ENCODE results near the gene HDAC4.

DNA sequence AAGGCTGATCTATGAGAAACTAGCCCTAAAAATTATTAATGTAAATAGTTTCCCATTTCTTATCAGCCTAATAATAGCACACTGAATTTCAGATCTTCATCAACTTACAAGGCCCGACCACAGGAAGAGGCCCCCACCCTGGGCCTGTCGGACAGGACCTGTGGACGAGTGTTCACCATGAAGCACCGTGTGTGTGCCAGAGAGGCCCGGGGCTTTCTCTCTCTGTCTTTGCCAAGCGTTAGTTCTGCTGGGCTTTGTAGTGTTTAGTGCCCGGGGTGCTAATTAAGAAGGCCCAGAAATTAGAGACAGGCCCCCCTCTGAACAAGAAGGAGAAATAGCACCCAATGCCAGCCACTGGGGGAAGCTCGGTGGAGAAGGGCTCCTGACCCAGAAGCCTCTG, 287.2 kb downstream of the HDAC4 start:
- TF ChIP-seq, protein P1, sequence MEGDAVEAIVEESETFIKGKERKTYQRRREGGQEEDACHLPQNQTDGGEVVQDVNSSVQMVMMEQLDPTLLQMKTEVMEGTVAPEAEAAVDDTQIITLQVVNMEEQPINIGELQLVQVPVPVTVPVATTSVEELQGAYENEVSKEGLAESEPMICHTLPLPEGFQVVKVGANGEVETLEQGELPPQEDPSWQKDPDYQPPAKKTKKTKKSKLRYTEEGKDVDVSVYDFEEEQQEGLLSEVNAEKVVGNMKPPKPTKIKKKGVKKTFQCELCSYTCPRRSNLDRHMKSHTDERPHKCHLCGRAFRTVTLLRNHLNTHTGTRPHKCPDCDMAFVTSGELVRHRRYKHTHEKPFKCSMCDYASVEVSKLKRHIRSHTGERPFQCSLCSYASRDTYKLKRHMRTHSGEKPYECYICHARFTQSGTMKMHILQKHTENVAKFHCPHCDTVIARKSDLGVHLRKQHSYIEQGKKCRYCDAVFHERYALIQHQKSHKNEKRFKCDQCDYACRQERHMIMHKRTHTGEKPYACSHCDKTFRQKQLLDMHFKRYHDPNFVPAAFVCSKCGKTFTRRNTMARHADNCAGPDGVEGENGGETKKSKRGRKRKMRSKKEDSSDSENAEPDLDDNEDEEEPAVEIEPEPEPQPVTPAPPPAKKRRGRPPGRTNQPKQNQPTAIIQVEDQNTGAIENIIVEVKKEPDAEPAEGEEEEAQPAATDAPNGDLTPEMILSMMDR (IDR thresholded peaks at IDR 0.05) = no peak
- TF ChIP-seq ZFX (IDR thresholded peaks at IDR 0.05; ENCODE audit: borderline replicate concordance) = no peak

All from 22Rv1 (cell line).